GM19455 (cell line): ENCODE results near the gene TDRKH.
A peak's percentile ranks its signal among the peaks of the same experiment; 100 is the strongest.
"Not testable (repeated sequence)": the region's sequence is repeated elsewhere in the genome, so short reads cannot be mapped to it uniquely, and the experiment has no call there.

Experiments
- ATAC-seq: cut with Tn5 transposase; IDR thresholded peaks from one replicate; pipeline ENCODE4 v1.9.1; 2021; ENCODE audit not compliant: unreplicated experiment

TDRKH gene

DNA sequence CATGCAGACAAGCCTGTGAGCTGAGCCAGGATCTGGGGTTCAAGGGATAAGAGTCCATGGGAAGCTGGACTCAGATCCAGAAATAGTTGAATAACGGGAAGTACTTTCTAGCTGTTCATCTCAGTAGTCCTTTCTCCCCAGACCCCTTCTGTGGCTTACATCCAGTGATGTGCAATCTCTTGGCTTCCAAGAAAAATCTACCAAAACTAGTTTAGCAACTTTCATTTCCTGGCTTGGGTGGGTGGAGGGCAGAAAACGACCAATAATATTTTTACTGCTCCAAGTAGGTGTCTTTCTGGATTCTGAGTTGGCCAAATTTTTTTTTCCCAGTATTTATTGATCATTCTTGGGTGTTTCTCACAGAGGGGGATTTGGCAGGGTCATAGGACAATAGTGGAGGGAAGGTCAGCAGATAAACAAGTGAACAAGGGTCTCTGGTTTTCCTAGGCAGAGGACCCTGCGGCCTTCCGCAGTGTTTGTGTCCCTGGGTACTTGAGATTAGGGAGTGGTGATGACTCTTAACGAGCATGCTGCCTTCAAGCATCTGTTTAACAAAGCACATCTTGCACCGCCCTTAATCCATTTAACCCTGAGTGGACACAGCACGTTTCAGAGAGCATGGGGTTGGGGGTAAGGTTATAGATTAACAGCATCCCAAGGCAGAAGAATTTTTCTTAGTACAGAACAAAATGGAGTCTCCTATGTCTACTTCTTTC, 21.8 kb downstream of the TDRKH start:
- not testable (repeated sequence) for ATAC-seq

GRCh38 chr1:151763990-151764389, 26.3 kb downstream of the TDRKH start:
- no peak for ATAC-seq

DNA sequence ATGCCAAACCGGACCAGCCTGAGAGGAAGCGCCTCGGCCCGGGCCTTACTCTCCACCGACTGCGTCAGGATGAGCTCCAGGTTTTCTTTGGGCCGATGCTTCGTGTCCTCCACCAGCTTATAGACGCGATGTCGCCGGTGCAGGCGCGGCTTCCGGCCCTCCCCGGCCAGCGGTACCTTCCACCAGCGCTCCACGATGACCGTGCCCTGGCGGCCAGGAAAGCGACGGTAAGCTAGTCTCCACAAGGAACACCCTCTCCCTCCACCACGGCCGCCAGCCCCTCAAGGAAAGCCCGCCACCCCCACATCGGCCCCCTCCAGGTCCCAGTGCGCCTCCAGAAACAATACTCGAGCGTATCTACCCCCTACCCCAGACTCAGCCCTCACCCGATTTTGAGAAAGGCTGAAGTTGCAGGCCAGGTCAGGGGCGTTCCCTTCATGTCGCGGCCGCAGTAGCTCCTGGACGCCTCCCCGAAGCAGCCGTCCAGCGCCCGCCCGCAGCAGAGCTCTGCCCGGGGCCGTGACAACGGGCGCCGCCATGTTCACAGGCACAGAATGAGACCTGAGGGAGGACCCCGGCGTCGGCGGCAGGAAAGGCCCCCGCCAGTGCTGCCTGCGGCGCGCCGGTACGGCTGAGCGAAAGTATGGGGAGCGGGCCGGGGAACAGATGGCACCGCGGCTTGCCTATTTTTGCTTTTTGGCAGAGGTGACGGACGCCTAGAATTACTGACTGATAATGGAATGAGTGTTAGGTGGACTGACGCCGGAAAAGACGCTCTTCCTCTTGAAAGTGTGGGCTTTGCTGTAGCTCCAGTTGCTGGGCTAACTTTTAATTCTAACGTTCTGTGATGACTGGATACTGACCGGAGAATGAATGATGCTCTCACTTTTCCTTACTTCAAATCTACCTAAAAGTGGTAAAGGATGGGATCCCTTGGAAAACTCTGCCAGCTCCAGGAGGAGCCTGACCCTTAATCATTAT, 27.1 kb downstream of the TDRKH start, which contains the start of gene MRPL9:
MRPL9 (minus strand) TSS at position 556 of the 981 bp plus-strand sequence; CDS start at position 539, 17 bp downstream.
- ATAC-seq, result peak; percentile 94

DNA sequence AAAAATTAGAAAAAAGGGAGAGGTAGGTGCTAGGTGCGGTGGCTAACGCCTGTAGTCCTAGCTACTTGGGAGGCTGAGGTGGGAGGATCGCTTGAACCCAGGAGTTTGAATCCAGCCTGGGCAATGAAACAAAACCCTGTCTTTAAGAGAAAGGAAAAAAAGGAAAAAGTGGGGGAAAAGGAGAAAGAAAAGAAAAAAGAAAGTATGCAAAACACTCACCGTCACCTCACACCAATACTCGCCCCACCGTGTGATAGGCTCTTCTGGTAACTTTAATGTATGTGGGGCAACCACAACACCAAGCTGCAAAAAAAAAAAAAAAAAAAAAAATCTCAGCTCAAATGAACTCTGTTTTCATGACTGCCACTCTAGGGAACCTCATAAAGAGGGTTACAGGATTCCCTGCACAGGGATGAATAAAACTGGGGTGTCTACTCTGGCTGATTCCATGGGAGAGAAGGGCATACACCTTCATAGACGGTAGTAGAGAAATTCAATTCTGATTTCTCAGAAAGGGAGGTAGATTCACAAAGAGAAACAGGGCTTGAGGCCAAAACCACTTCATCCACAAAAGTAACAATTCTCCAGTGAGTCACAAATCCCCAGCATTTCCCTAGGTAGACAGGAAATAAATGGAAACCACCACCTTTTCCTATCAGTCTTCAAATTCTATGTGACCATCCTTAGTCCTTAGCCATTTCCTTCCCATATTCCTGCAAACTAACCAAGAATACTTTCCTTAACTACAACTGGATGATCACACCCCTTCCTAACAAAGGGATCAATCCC, 29.5 kb downstream of the TDRKH start:
- no peak for ATAC-seq

DNA sequence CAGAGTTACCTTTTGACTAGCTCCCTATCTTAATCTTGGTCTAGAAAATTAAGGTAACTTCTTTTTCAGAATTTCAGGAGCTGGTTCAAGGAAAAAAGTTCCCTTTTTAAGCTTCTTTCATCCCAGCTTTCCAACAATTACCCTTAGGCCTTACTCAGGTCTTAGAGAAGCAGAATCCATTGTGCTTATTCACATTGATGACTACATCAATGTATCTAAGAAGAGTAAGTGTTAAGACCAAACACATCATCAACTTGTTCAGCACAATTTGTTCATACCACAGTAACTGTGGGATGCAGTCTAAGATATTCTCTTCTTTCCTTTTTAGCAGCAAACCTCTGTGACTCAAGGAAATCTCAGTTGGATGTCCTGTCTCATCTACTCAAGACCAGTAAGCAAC, 31.1 kb downstream of the TDRKH start:
- ATAC-seq, result no peak

- ATAC-seq, result no peak
Measured at GRCh38 chr1:151756291-151756690, 34.0 kb downstream of the TDRKH start.

- no peak for ATAC-seq
Measured at GRCh38 chr1:151741516-151741915, 48.8 kb downstream of the TDRKH start.

DNA sequence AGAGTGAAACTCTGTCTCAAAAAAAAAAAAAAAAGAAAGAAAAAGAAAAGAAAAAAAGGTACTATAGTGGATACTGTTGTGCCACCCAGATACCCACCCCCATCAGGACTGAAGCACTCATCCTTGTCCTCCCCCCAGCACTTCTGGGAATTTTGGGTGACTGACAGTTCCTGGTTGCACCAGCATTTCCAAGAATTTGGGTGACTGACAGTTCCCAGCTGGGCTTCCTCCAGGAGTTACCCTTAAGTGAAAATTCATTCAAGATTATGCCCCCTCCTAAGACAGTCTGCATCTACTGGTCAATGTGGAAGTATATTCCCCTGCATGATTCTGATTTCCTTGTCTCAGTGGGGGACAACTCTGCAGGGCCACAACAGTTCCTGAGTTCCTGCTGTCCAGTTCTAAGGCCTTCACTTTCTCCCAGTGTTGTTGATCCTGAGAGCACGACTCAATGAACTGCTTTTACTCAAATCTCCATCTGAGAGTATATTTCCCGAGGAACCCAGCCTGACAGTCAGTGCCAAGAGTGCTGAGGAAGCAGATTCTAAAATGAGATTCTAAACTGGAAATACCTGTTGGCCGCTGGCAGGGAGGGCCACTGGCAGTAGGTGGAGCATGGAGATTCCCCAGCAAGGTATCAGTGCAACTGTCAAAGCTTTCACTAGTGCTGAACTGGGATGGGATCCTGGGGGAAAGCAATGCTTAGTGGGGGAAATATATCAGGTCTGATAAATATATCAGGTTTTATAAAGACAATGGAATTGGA, 50.5 kb downstream of the TDRKH start:
- no peak for ATAC-seq

DNA sequence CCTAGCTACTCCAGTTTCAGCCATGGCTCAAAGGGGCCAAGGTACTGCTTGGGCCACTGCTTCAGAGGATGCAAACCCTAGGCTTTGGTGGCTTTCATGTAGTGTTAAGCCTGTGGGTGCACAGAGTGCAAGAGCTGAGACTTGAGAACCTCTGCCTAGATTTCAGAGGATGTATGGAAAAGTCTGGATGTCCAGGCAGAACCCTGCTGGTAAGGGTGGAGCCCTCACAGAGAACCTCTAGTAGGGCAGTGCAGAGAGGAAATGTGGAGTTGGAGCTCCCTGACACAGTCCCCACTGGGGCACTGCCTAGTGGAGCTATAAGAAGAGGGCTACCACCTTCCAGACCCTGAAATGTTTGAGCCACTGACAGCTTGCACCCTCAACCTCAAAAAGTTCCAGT, 52.8 kb downstream of the TDRKH start:
- no peak for ATAC-seq

DNA sequence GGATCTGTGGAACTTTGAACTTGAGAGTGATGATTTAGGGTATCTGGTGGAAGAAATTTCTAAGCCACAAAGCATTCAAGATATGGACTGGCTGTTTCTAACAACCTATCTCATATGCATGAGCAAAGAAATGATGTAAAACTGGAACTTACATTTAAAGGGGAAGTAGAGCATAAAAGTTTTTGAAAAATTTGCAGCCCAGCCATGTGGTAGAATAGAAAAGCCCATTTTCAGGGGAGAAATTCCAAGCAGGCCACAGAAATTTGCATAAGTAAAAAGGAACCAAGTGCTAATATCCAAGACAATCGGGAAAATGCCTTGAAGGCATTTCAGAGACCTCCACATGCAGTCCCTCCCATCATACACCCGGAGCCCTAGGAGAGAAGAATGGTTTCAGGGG, 53.3 kb downstream of the TDRKH start:
- no peak for ATAC-seq

- ATAC-seq, result not testable (repeated sequence)
Measured at GRCh38 chr1:151733995-151734394, 56.3 kb downstream of the TDRKH start.

DNA sequence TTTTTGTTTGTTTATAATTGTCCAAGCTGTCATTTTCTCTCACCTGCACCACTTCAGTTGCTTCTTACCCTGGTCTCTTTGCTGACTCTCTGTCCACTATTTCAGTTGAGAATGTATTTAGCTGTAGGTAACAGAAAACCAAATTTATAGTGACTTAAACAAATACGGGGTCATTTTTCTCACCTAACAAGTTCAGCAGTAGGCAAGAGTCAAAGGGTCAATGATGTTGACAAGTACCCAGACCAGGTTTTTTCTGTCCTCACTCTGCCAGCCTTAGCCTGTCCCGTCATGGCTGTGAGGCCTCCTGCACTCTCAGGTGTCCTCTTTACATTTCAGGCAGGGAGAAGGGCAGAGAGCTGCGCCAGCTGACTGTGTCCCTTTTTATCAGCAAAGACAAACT, 57.2 kb downstream of the TDRKH start:
- ATAC-seq, result no peak

DNA sequence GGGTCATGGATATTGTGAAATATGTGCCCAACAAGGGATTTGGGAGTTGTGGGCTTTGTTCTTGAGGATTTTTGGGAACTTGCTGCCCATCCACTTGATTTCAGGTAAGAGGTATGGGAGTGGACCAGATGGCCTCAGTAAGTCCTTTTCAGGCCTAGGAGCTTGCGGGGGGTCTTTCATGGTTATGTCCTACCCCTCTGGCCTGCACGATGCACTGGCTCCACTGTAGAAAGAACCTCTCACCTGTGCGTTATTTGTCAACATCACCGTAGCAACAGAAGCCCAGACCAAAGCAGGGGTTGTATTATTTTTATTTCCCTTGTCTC, 60.4 kb downstream of the TDRKH start:
- no peak for ATAC-seq

DNA sequence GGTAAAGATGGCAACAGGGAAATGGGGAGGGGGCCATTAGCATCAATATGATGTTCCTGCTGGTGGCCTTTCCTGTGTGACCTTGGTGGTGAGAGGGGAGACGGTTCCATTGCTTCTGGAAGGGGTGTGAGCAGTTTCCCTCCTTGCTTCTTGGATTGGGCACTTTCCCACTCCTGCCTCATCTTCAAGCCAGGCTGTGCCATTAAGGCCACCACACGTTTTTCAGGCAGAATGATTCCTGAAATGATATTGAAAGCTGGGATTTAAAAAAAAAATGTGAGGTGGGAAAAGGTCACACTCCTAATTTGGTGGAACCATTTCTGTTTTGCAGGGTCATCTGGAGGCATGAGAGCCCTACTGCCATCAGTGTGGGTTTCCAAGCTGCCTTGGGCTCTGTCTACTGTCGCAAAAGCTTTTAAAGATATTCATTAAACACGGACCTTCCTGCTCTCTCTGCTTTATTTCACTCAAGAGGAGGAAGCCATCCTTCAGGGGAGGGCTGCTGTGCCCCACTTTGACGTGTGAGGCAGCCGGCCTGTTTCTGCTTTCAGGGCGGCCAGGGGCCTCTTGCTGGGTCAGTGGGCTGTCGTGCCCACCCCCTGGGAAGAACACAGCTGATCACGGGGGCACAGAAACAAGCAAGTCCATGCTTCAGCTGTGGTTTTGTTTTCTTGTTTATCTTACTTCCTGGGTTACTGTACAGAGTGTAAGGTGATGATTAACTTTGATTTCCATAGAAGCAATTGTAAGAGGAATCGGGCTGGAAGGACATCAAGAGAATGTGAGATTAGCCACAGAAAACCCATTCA, 60.9 kb downstream of the TDRKH start:
- ATAC-seq, result no peak

- no peak for ATAC-seq
Measured at GRCh38 chr1:151728151-151729054, 61.9 kb downstream of the TDRKH start.

DNA sequence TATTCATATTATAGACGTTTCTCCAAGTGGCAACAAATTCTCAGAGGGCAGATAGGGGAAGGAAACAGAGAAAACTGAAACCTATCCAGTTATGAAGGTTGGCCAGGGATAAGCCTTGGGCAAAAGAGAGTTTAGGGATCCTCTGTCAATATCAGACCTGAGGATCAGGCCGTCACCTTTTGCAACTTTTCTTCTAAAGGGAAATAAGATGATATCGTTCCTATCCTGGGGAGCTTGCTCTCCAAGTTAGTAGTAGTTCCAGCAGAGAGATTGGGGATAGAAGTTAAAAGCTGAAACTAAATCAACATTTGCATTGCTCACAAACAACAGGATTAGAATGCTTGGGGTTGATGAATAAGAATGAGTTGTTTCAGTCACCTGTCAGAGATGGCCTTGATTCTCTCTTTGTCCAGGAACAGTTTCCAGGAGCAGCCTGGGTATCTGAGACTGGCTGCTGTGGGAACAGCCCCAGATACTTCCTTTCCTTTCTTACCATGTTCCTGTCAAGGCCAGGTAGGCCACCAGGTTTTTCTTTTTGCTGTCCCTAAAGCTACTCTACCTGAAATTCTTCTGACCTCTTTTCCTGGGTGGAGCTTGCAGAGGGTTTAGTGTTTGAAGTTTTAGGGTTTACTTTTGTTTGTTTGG, 66.5 kb downstream of the TDRKH start:
- no peak for ATAC-seq
